HG03103 (cell line): ENCODE results near the gene AKT3.
"Not testable (repeated sequence)": the region's sequence is repeated elsewhere in the genome, so short reads cannot be mapped to it uniquely, and the experiment has no call there.

Experiments
- ATAC-seq: cut with Tn5 transposase; IDR thresholded peaks from one replicate; pipeline ENCODE4 v1.9.1; 2021; ENCODE audit warnings: low read depth; ENCODE audit not compliant: unreplicated experiment

Gene AKT3

DNA sequence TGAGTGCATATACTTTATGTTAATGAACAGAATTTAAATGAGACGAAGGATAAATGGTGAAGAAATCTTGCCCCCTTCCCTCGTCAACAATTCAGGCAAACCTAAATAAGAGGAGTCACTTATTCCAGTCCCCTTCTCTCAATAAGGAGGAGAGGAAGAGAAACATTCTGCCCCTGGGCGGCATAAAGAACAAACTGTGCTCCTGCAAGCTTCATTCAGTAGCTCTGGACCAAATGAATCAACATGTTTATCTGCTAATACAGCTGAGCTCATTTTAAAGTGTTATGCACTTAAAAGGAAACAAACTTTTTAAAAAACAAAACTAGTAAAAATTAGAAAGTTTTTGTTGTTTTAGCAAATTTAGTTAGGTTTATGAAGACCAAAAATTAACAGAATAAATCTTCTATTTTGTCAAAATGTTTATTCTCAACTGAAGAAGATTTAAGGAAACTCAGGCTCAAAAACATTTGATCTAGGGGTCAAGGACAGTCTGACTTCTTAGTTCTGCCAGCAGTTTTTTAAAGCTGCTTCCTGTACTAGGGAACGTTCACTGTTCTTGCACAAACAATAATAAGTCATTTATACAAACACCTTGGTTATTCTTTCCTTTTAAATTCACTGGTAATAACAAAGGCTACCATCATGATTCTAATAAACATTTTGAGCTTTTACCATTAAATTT is 58.3 kb downstream of the AKT3 start:
- no peak for ATAC-seq

DNA sequence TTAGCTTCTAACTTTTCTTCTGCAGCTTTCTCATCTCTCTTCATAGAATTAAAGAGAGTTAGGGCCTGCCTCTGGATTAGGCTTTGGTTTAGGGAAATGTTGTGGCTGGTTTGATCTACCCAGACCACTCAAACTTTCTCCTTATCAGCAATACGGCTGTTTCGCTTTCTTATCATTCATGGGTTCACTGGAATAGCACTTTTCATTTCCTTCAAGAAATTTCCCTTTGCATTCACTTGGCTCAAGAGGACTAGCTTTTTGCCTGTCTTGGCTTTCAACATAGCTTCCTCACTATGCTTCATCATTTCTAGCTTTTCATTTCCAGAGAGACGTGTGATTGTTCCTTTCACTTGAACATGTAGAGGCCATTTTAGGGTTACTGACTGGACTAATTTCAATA is 59.6 kb downstream of the AKT3 start:
- ATAC-seq, result no peak

DNA sequence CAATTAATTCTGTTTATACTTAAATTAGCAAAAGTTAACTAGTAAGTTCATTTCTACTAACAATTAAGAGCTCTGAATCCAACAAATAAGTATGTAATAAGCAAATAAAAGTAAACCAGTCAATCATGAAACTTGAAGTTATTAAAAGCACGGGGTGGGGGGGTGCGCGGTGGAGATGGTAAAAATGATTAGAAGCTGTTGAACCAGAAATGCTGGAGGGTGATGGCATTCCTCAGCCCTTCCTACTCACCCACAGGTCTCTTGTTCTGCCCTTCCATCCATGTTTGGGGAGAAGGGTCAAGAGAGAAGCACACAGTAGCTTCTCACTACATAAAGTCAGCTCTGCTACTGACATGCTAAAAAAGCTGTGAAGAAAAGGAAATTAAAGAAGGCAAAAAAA is 63.5 kb downstream of the AKT3 start:
- no peak for ATAC-seq

DNA sequence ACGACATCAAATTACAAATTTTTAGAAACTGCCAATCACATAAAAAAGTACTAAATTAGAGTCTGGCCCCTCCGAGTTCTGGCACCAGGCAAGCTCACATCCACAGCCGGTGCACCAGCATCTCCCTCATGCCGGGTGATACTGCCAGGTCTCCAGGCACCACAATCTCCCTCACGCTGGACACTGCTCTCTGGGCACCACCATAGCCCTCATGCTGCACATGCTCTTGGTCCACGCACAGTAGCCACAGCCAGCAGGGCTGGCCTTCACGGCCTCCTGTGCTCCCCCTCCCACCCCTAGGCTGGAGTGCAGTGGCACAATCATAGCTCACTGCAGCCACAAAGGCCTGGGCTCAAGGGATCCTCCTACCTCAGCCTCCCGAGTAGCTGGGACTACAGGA is 65.5 kb downstream of the AKT3 start:
- no peak for ATAC-seq

DNA sequence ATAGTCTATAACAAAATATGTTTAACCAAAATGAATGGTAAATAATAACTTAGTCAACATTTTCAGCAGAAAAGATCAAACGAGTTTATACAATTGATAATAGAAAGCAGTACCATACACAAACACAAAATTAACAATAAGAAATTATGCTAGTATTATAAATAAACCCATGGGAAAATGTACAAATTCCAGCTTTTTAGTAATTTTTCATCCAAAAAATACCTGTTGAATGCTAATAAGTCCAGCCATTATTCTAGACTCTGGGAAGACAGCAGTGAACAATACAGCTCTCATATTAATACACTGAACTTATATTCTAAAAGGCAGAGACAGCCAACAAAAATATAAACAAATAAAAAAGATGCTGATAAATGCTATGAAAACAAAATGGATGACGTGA is 66.3 kb downstream of the AKT3 start:
- no peak for ATAC-seq

DNA sequence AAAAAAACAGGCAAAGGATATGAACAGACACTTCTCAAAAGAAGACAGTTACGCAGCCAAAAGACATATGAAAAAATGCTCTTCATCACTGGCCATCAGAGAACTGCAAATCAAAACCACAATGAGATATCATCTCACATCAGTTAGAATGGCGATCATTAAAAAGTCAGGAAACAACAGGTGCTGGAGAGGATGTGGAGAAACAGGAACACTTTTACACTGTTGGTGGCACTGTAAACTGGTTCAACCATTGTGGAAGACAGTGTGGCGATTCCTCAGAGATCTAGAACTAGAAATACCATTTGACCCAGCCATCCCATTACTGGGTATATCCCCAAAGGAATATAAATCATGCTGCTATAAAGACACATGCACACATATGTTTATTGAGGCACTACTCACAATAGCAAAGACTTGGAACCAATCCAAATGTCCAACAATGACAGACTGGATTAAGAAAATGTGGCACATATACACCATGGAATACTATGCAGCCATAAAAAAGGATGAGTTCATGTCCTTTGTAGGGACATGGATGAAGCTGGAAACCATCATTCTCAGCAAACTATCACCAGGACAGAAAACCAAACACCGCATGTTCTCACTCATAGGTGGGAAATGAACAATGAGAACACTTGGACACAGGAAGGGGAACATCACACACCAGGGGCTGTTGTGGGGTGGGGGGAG is 77.5 kb downstream of the AKT3 start:
- not testable (repeated sequence) for ATAC-seq

DNA sequence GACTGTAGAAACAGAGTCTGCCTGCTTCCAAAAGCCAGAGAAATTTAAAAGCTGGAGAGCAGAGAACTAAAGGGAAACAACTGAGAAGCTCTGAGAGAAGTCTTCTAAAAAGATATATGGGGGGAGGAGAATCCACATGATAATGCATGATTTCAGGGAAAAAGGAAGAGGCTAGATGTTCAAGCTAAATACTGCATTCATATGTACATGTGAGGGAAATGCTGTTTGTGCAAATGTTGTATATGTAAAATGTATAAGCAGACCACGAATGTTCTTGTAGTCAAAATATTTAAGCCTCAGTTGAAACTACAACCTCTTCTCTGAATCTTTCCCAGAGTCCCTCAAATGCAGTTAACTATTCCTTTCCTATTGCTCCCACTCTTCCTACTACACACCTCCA is 79.2 kb downstream of the AKT3 start:
- ATAC-seq, result no peak

DNA sequence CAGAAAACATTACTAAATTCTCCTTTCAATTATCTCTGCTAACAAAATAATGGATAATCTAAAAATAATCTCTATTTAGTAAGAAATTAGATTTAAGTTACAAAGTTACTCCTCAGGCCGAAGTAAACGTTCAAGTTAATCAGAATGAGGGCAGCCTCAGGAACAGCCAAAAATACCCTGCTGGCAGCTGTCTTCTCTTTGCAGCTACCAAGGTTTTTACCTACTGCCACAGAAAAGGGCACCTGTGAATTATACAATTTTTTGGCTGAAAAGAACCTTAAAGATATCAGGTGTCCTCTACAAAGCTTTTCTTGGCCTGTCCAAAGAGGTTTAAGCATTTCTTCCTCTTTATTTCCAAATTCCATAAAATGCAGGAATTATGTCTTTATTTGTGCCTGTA is 84.4 kb downstream of the AKT3 start:
- no peak for ATAC-seq

DNA sequence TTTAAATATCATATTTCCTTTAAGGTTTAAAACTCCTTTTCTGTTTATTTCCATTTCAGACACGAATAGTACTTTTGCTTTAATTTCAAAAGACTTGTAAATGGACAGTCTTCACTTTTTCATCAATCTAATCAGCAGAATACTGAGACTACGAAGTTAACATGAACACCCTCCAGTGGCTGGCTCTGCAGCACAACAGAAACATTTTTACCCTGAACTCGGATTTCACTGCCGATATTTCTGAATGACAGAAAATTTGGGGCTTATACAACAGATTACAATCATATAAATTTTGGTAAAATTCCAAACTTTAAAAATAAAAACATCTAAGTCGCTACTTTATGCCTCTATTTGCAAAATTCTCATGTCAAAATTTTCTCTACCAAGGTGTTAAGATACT is 86.2 kb downstream of the AKT3 start:
- ATAC-seq, result no peak

DNA sequence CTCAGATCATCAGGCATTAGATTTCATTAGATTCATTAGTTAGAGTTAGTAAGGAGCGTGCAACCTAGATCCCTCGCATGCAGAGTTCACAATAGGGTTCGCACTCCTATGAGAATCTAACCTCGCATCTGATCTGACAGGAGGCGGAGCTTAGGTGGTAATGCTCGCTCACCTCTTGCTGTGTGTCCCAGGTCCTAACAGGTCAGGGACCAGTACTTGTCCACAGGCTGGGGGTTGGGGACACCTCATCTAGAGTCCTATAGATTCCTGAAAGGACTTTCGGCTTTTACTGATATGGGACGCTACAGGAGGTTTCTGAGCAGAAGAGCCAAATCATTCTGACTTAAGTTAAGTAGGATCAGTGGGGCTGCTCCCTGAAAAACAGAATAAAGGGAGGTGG is 91.4 kb downstream of the AKT3 start:
- ATAC-seq, result no peak

DNA sequence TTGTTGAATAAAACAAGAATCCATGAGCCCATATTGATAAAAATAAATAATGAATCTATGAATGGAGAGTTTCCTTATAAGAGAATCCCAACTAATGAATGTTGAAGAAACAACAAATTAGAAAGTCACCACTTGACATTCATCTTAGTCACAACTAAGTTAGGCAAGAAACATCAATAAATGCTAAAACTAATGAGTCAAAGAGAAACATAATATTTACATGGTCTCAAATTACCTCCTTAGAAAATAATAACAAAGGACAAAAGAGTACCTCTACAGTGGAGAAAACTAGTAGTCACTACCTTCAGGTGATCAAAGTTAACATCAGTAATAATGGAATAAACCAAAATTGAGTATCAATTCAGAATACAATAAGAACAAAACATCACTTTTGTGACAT is 93.5 kb downstream of the AKT3 start:
- ATAC-seq, result no peak

DNA sequence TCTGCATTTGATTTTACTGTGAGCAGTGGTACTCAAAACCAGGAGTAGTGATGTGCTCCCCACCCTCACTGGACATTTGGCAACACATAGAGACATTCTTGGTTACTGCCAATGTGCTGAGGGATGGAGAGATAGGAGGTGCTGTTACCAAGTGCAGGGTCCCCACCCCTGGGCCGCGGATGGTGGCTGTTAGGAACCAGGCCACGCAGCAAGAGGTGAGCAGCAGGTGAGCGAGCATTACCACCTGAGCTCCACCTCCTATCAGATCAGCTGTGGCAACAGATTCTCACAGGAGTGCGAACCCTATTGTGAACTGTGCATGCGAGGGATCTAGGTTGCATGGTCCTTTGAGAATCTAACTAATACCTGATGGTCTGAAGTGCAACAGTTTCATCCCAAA is 95.7 kb downstream of the AKT3 start:
- no peak for ATAC-seq

DNA sequence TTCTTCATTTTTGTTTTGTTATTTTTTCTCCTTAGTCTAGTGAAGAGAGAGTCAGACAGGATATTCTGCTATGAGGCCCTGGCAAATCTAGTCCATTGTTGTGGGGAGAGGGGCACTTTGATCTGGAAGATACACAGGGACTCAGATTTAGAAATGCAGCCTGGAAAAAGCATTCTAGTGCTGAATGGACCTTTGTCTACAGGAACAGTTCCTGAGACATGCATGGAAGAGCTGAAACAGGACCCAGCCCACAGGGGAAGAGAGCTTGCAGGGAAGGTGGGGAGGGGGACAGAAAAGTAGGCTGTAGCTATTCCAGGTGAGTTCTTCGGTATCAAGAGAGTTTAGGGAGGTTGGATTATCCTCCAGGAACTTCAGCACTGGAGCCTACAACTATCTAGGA is 98.5 kb downstream of the AKT3 start:
- no peak for ATAC-seq

DNA sequence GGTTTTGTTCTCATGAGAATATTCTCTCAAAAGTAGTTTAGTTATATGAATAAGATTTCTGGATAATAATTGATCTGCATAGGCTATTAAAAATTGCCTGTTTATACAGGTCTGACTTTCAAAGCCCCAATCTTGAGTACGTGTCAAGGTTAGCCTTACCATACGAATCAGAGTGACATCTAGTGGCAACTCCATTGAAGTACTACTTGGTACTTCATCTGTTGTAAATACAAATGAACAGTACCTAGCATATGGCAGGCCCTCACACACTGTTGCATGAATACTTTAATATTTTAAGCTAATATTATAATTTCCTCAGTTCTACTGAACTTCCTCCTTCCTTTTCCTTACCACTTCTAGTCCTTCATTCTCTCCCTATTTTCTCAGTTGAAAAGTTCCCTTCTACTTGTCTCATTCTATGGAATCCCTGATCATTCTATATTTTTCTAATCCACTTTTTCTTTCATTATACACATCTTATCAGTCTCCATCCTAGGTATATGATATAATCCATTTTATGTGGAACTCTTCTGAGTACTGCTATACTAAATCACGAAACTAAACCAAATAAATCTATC is 101.2 kb downstream of the AKT3 start:
- peak; percentile 88 for ATAC-seq

DNA sequence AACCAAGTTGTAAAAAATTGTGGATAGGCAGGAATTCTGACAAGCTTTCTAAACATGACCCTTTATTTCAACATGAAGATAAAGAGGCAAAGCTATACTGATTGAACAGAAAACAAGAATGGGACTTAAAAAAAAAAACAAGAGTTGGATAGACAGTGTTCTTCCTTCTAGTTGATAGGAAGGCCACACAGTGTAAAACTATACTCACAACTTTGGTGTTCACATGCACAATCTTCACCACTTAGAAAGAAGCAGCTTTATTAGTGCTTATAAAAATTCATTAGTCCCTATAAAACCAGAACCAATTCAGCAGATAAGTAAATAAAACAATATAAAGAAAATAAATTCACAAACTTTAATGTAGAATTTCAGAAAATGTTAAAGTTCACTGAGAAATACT is 101.8 kb downstream of the AKT3 start:
- no peak for ATAC-seq

DNA sequence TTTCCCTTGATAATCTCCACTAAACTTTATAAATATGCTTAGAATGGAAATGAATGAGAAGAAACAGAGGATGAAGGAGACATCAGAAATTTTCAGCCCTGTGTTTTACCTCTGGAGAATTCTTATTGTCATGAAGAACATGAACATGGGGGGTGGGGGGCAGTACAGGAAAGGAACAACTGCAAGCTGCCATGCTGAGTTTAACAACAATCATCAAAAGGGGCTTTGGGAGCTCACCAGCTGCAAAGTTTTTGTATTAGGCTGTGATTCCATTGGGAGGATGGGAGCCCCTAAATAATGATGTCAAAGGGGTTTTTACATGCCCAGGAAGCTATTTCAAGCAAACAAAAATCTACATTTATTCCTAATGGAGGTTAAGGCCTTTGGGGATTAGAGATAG is 103.3 kb downstream of the AKT3 start:
- no peak for ATAC-seq

DNA sequence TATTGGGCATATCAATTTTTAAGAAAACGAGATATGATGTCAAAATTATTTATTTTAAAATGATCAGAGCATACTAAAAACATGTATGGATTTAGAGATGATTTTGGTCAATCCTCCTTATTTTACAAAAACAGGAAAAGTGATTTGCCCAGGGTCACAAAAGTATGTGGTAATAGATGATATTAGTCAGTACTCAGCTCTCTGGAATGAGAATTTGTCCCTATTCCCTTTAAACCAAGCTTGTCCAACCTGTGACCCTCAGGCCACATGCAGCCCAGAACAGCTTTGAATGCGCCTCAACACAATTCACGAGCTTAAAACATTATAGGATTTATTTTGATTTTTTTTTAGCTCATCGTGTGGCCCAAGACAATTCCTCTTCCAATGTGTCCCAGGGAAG is 104.7 kb downstream of the AKT3 start:
- ATAC-seq, result no peak

DNA sequence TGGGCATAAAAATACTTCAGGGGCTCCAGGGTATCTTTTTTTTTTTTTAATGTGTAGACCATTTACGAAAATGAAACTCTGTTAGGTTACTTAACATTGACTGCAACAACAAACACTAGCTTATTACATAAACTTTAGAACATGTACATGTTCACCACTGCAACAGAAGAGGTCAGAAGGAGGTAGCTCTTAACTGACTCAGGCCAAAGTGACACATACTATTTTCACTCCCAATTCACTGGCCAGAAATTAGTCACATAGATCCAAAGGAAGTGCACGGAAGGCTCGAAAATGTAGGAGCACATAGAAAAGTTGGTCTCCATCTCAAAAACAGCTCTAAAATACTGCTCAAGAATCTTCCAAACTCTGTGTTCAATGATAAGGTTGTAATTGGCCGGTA is 107.2 kb downstream of the AKT3 start:
- ATAC-seq, result no peak

DNA sequence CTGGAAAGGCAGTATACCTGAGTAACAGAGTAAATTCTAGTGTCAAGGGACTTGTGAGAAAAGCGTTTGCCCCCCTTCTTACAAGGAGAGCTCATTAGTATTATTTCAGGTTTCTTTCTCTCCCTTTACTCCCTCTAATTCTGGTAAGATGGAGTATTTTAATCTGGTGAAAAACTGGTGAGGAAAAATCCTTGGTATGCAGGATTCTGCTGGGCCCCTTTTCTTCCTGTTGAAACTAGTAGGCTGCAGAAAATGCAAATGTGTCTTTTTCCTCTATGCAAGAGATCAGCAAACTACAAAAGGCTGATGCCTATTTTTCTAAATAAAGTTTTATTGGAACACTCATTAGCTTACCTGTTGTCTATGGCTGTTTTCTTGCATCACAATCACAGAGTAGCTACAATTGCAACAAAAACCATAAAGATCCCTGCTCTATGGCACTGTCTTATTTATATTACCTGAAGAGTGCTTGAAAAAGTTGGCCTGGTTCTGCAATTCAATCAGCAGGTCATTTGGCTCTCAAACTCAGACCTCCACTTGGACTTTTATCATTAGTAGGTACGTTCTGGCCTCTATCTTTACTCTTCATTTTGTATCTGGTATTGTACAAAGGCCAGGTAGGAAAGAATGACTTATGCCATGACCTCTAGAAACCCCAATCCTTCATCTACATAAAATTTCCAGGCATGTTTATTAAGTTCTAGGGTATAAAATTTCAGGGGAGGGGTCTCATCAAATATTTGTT is 109.6 kb downstream of the AKT3 start:
- no peak for ATAC-seq

DNA sequence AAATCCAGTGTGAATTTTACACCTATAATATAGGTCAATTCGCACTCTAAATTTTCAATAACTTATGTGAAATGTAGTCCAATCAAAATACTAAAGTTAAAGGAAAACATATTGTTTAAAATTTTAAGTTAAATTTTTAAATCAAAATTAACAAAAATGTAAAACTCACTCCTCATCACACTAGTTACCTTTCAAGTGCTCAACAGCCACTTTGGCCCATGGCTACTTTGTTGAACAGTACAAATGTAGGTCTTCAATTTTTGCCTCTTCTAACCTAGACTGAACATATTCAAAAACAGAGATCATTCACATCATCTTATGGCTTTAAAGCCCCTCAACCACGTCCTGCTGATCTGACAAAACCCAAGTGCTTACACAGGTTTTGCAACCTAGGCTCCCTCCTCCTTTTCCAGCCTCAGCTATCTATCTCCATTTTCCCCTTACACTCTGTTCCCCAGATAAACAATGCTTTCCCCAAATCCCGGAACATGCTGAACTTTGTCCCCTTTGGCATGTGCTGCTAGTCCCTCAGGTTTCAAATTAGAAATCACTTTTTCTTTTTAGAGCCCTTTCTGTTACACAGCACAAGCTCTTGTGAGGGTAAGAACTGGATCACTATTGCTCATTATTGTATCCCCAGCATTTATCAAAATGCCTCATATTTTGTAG is 110.6 kb downstream of the AKT3 start:
- ATAC-seq, result no peak

DNA sequence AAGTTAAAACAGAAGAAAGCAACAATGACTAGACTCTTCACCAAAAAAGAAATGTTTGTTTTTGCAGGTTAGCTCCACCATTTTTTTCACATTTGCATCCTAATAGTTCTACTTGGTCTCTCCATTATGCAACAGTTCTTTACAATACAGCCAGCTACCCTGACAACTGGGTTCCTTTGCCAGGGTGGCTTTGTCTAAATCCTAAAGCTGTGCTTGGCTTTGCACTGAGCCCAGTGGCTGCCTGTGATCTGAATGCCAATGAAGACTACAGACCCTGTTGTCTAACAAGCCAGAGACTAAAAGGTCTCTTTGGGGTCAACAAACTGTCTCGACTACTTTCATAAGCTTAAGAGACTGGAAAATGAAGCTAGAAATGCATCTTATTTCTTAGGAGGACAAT is 112.0 kb downstream of the AKT3 start:
- no peak for ATAC-seq
